Choroid plexus epithelial cell (primary cell): Measurements from ENCODE around the gene SLC9A3.
A peak's percentile ranks its signal among the peaks of the same experiment; 100 is the strongest.

Experiments used
- DNase-seq: peaks from one replicate; pipeline ENCODE4 v3.0.0-alpha.2; 2010; ENCODE audit warnings: low read depth
- H3K4me3 ChIP-seq: 2 replicates; pipeline ENCODE4 v1.5.1; 2011; ENCODE audit warnings: low read depth, mild to moderate bottlenecking, control low read depth, low read length, moderate library complexity
- CTCF ChIP-seq: conservative IDR thresholded peaks from 2 replicates; pipeline ENCODE4 v1.5.1; 2011; ENCODE audit warnings: low read depth, mild to moderate bottlenecking, control low read depth, inconsistent platforms, low read length, moderate library complexity

SLC9A3 gene

GRCh38 chr5:505951-506525 is 18.2 kb downstream of the SLC9A3 start:
- no peak for TF ChIP-seq CTCF
- DNase-seq, result no peak

GRCh38 chr5:504326-505154 is 19.7 kb downstream of the SLC9A3 start:
- DNase-seq, result no peak
- no peak overlapping the region for H3K4me3 ChIP-seq
- TF ChIP-seq CTCF, result no peak

More at GRCh38 chr5:505951-506525, 18.2 kb downstream of the SLC9A3 start:
- H3K4me3 ChIP-seq, result no peak overlapping the region

DNA sequence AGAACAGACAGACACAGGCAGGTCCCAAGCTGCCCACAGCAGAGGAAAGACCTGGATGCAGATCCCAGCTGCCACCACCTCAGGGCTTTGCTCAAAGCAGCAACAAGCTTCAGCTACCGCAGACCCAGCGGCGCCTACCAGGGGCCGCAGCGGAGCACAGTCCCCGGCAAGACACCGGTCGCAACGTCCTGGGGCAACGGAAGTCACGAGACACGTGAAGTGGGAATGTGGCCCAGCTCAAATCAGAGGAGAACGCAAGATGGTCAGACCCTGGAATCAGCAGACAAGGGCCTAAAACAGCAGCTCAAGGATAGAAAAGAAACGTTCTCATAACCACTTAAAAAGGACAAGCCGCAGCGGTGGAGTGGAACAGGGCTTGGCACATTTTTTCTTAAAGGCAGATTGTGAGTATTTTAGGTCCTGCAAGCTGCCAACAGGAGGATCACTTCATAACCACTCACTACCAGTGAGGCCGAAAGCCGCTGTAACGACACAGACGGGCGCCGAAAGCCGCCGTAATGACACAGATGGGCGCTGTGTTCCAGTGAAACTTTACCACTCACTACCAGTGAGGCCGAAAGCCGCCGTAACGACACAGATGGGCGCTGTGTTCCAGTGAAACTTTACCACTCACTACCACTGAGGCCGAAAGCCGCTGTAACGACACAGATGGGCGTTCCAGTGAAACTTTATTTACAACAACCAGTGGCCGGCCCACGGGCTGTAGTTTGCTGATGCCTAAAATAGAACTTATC is 21.7 kb downstream of the SLC9A3 start:
- DNase-seq, result no peak
- TF ChIP-seq CTCF, result no peak
- no peak overlapping the region for H3K4me3 ChIP-seq

GRCh38 chr5:501831-502184 is 22.4 kb downstream of the SLC9A3 start:
- H3K4me3 ChIP-seq, result no peak overlapping the region
- DNase-seq, result peak; percentile 41
- no peak for TF ChIP-seq CTCF

DNA sequence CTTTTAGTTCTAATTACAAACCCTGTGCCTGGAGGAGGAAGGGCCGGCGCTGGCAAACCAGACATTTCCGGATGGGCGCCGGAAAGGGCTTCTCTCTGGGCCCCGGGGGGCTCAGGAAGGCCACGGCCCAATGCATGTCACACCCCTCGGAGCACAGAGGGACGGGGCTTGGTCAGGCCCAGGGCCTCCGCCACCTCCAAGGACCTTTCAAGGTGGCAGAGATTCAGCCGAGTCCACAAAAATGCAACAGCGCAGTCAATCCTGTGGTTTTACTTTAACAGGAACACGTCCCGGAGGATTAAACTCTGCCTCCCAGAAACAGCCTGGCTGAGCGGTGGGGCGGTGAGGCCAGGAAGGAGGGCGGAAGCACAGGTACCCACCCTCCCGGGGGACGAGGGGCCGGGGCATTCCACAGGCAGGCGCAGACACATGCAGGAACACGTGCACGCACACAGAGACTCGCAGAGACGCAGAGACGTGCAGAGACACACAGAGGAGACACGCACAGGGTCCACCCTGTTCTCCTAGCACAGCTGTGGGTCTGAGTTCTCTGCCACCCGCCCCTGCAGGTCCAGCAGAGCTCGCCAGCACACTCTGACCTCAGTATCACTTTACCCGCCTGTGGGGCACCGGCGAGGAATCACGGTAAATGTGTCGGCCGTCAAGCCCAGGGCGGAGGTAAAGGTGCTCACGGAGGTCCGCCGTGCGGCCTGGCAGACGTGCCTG is 23.0 kb downstream of the SLC9A3 start:
- no peak overlapping the region for H3K4me3 ChIP-seq
- TF ChIP-seq CTCF, result no peak
- no peak for DNase-seq

- no peak for DNase-seq
- H3K4me3 ChIP-seq, result no peak overlapping the region
- TF ChIP-seq CTCF, result no peak
These were observed 23.8 kb downstream of the SLC9A3 start for GRCh38 chr5:500491-500890.
